ENCODE measurements around the gene F11R.
"Not testable (repeated sequence)": the region's sequence is repeated elsewhere in the genome, so short reads cannot be mapped to it uniquely, and the experiment has no call there.

The F11R gene

DNA sequence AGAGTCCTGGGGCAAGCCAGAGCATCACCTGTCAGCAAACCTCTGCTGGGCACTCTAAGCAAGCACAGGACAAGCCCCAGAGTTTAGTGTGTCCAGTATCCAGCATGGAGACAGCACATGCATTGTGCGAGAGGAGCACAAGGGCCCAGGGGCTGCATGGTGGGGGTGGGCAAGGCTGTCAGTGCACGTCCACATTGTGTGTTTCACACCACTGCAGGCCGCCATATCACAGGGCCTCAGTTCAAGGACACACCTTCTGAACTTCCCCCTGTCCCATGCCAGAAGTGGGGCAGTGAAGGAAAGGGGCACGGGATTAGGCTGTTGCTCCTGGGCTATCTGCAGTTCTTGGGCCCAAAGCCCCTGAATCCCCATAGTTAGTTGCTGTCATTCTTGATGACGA is 18.6 kb upstream of the F11R start:
- no peak for DNase-seq

DNA sequence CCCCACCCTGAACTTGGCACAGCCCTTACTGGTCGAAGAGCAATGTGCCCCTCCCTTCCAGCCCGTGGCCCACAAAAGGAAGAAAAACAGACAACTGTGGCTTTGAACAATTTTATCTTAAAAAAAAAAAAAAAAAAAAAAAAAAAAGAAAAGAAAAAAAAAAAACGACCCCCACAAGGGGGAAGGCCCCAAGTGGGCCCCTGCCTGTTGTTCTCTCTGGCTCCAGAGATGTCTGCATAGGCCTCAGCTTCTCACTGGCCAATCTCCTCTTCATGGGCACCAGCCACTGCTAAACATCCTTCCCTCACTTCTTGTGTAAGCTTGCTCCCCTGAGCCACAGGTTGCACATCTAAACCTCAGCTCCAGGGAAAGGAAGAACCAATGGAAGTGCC is 18.2 kb upstream of the F11R start:
- DNase-seq: no peak

DNA sequence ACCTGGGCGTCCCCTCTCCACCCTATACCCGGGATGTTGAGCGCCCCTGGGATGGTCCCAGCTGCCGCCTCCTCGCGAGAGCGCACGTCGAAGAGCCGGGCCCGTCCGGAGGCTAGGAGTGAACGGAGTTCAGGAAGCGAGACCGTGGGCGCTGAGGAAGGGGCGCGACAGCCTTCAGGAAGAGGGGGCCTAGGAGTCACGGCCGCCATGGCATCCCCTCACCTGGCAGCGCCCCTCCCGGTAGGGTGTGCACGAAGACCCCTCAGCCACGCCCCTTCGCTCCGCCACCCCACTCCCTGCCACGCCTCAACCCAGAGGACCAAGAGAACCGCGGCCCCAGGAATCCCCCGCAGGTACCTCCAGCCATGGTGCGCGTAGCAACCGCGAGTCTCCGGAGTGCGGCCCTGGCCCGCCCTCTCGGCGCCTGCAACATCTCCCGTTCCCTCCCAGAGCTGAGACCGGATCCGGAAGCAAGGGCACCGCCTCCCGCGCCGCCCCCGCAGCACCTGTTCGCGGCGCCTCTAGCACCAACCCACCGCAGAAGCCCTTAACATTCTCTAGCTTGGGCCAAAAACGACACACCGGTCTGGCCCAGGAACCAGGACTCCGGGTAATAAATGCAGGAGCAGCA is 17.7 kb upstream of the F11R start, which contains the start of gene TSTD1:
Gene TSTD1, minus strand, starts transcription at position 442 of the 631 bp plus-strand sequence. Its CDS starts 75 bp downstream, at position 367.
- DNase-seq: no peak

DNA sequence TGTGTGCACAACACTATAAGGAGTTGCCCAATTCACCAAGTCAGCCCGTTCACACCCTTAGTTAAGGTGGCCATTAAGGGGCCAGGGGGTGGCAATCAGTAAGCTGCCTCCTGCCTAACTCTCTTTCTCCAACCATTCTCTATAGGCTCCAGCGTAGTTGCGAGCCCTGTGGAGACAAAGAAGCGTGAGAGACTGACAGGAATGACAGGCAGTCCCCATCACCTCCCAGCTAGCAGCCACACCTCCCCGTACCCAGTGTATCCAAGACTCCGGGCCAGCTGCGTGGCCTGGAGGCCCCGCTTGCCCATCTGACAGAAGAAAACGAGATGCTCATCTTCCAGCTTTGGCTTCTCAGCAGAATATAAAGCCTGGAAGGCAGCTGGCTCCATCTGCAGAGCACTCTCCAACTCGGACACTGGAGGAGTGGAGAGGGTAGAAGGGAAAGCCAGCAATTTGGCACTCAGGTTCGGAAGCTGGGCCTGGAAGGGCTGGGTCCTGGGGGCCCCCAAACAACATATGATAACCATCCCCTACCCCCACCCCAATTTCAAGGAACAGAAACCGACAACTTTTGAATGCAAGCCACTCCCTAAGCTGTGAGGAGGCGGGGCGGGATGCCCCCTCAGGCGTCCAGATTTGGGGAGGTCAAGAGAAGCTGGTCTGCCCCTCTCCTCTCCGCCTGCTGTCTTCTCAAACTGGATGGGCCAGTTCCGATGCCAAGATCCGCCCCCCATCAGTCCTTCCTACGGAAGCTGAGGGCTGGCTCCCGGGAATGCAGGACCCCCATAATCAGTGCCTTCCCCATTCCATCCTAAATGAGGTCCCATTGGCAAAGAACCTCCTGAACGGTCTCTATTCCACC is 16.9 kb upstream of the F11R start:
- no peak for DNase-seq

- DNase-seq: no peak
Observed at GRCh38 chr1:161033751-161034150, 12.8 kb upstream of the F11R start.

DNA sequence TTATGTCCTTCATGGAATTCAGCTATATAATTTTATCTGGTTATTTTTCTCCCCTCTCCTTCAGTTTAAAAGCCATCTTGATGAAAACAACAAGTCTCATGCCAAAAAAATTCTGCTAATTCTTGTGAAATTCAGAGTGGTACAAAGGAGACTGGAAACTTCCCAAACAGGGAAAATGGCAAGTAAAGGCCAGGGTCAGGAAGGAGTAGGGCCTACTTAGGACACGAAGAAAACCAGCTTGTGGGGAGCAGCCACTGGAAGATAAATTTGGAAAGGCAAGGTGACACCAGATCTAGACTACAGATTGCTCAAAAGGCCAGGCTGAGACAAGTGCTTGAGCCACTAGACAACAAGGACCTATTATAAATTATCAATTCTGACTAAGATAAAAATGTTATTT is 11.5 kb upstream of the F11R start:
- no peak for DNase-seq

GRCh38 chr1:161031874-161032273 is 10.9 kb upstream of the F11R start:
- DNase-seq: no peak

DNA sequence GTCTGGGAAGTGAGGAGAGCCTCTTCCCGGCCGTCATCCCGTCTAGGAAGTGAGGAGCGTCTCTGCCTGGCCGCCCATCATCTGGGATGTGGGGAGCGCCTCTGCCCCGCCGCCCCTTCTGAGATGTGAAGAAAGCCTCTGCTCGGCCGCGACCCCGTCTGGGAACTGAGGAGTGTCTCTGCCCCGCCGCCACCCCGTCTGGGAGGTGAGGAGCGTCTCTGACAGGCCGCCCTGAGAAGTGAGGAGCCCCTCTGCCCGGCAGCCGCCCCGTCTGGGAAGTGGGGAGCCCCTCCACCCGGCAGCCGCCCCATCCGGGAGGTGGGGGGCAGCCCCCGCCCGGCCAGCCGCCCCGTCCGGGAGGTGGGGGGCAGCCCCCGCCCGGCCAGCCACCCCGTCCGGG is 8.5 kb upstream of the F11R start:
- DNase-seq: not testable (repeated sequence)

DNA sequence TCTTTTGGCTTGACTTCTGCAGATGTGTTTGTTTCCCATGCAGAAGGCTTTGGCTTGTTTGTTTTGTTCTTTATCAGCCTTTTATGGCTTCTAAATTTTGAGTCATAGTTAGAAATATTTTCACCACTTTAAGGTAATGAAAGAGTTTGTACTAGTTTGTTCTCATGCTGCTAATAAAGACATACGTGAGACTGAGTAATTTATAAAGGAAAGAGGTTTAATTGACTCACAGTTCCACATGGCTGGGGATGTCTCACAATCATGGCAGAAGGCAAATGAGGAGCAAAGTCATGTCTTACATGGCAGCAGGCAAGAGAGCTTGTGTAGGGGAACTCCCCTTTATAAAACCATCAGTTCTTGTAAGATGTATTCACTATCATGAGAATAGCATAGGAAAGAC is 6.0 kb upstream of the F11R start:
- not testable (repeated sequence) for DNase-seq

- not testable (repeated sequence) for DNase-seq
Observed at GRCh38 chr1:161022432-161022831, 1.5 kb upstream of the F11R start.

GRCh38 chr1:161021970-161022353 is 1.0 kb upstream of the F11R start:
- DNase-seq: no peak

GRCh38 chr1:161021165-161021969 is 415 bp upstream of the F11R start:
- peak; percentile 91 for DNase-seq

DNA sequence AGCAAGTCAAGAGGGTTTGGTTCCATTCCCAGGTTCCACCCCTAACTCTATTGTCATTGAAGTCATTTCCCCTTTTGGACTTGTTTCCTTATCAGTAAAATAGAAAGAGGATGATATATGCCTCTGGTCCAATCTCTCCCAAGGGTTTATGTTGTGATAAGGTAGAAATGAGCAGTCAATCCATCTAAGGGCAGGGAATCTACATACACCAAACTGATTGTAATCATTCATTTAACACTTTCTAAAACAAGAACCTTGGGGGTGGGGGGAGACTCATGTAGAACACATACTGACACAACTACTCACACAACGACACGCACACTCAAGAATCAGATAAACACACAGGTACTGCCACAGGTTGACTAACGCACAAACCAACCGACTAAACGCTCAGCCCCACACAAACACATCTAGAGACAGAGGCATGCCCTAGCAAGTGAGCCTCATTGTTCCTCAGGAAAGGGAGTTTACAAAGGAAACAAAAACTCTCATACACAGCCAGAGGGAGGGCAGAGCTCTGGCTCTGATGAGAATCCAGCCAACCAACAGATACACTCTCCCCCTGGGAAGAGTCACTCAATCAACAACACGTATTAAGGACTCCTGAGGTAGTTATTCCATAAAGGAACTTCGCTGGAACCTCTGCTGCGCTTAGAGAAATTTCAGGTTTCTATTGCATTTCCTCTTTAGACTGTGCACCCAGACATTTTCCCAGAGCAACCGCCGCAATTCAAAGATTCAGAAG is 1.0 kb downstream of the F11R start:
- no peak for DNase-seq

- not testable (repeated sequence) for DNase-seq
Observed at GRCh38 chr1:161019111-161019660, 1.8 kb downstream of the F11R start.

DNA sequence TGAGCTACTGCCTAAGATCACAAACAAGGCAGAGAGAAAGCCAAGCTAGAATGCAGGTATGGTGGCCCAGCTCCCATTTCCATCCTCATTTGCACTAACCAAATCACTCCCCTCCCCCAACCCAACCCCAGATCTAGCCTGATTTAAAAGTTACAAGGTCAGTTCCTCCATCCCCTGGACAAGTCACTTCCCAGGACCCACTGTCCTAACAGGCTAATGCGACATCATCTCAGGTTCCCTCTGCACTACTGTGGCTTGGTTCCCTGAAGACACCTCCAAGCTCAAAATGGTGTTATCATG is 2.4 kb downstream of the F11R start:
- DNase-seq: no peak

DNA sequence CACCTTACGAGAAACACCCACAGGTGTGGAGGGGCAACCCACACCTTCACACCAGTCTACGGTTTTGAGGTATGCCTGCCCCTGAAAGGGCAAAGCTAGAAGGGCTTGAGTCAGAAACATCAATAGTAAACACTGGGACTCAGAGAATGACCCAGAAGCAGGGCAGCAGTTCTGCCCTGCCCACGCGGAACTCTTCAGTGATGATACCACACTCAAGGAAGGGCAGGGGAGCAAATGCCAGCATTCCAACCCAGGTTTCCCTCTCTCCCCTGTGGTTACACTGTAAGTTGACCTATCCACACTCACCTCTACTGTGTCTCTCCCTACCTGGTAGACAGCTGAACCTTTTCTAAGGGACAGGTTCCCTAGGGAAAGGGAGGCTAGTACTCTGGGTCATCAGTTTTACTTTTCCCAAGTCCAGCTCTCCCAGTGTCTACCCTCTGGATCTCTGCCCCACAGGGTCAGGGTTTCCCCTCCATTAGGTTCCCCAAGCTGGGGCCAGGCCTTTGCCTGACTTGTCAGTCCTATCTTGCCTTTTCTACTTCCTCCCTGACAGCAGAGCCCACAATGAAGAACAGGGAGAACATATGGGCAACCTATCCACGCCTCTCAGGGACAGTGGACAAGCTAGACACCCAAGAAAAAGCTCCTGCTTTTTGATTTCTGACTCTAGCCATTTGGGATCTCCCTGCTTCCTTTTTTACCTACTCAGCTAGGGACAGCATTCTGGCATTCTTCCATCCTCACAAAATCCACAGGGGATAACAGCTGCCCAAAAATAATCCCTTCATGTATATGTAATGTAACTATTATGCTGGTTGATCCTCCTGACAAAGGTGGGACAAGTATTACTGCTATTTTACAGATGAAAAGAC is 3.0 kb downstream of the F11R start:
- DNase-seq: no peak

GRCh38 chr1:161017181-161017580 is 3.8 kb downstream of the F11R start:
- not testable (repeated sequence) for DNase-seq

- DNase-seq: not testable (repeated sequence)
Observed at GRCh38 chr1:161016683-161017082, 4.3 kb downstream of the F11R start.

DNA sequence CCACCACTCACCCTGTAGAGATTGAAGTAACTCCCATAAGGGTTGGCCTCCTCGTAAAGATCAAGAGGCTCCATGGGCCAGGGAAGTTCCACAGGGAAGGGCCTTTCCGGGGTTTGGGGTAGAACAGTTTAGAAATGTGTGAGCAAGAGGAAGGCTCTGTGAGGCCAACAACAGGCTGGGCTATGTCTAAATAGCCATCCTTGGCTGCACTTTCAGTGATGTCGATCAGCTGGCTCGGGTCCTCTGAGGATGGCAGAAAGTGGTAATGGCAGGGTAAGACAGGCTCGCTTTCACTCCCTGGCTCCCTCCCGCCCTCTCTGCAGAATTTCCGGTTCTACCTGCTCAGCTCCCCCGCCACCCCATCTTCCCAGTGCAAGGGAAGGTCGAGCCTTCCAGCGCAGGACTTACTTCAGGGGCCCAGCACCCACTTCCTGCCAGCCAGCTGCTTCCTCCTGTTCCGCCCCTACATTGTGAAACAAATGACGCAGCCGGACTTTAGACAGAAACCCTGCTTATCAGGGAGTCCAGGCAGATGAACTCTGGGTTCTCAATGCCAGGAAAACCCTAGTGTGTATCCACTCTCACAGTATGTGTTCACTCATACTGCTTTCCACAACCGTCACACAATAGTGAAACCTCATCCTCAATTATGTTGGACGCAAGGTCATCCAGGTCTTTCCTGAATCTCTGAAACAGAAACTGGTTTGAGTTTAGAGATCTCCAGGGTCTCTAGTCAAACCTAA is 7.3 kb downstream of the F11R start:
- DNase-seq: no peak

GRCh38 chr1:161013131-161013487 is 7.8 kb downstream of the F11R start:
- no peak for DNase-seq

DNA sequence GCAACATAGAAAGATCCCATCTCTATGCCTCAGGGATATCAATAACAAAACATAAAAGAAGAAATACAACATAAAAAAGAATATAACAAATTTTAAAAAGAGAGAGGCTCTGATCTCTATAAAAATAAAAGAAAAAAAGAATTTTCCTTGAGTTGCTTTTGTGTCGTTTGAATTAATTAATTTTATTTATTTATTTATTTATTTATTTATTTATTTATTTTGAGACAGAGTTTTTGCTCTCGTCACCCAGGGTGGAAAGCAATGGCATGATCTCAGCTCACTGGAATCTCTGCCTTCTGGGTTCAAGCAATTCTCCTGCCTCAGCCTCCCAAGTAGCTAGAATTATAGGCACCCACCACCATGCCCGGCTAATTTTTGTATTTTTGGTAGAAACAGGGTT is 8.5 kb downstream of the F11R start:
- DNase-seq: no peak

Data from 8988T (cell line).